ENCODE measurements around the gene B3GALNT2.

Gene B3GALNT2

DNA sequence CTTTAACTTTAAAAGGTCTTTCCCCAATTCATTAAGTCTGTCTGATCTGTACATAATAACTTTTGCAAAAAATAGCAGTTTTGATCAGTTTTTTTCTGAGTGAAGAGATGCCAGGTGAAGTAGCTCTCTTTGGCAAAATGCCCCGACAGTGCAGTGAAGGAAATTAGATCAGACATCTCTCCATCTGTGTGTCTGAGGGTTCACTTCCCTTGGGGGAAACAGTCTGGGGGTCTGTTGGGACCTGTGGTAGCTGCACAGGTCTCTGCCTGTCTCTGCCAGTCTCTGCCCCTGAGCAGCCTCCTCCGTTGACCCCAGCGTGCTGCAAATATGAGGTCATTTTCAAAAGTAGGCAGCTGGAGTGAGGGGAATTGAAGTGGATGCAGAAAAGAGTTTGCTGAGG is 82.5 kb downstream of the B3GALNT2 start:
- H3K36me3 ChIP-seq (ENCODE audit: low read length), result no peaks in the 10 kb centered on the region
- no peaks in the 10 kb centered on the region for H3K9me3 ChIP-seq (ENCODE audit: insufficient read depth, low read length)
- no peaks in the 10 kb centered on the region for H3K9me2 ChIP-seq (replicated peaks; ENCODE audit: insufficient read depth, low read length)
- no peak overlapping the region for H2AFZ ChIP-seq (ENCODE audit: low read depth, low read length, severe bottlenecking)
- H4K20me1 ChIP-seq (ENCODE audit: low read depth, low read length), result no peaks in the 10 kb centered on the region
- no peaks in the 10 kb centered on the region for H3K79me2 ChIP-seq (ENCODE audit: insufficient read depth, low read length)
- H3F3A ChIP-seq (ENCODE audit: insufficient read depth), result no peaks in the 10 kb centered on the region
- TF ChIP-seq, protein P1, sequence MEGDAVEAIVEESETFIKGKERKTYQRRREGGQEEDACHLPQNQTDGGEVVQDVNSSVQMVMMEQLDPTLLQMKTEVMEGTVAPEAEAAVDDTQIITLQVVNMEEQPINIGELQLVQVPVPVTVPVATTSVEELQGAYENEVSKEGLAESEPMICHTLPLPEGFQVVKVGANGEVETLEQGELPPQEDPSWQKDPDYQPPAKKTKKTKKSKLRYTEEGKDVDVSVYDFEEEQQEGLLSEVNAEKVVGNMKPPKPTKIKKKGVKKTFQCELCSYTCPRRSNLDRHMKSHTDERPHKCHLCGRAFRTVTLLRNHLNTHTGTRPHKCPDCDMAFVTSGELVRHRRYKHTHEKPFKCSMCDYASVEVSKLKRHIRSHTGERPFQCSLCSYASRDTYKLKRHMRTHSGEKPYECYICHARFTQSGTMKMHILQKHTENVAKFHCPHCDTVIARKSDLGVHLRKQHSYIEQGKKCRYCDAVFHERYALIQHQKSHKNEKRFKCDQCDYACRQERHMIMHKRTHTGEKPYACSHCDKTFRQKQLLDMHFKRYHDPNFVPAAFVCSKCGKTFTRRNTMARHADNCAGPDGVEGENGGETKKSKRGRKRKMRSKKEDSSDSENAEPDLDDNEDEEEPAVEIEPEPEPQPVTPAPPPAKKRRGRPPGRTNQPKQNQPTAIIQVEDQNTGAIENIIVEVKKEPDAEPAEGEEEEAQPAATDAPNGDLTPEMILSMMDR (IDR thresholded peaks at IDR 0.05; ENCODE audit: insufficient read depth, low read length, poor library complexity, severe bottlenecking), result no peak
- TF ChIP-seq EZH2phosphoT487 (conservative IDR thresholded peaks at IDR 0.05; ENCODE audit: low read length), result no peak
- no peak overlapping the region for H3K4me2 ChIP-seq (ENCODE audit: low read depth, low read length, poor library complexity, severe bottlenecking)
- H3K9ac ChIP-seq (ENCODE audit: low read length), result no peak overlapping the region
- H3K27ac ChIP-seq (ENCODE audit: low read depth, low read length), result no peak overlapping the region
- H3K27me3 ChIP-seq (ENCODE audit: low read length), result no peaks in the 10 kb centered on the region
- no peak overlapping the region for H3K4me3 ChIP-seq (ENCODE audit: insufficient read depth, low read length, poor library complexity, severe bottlenecking)

DNA sequence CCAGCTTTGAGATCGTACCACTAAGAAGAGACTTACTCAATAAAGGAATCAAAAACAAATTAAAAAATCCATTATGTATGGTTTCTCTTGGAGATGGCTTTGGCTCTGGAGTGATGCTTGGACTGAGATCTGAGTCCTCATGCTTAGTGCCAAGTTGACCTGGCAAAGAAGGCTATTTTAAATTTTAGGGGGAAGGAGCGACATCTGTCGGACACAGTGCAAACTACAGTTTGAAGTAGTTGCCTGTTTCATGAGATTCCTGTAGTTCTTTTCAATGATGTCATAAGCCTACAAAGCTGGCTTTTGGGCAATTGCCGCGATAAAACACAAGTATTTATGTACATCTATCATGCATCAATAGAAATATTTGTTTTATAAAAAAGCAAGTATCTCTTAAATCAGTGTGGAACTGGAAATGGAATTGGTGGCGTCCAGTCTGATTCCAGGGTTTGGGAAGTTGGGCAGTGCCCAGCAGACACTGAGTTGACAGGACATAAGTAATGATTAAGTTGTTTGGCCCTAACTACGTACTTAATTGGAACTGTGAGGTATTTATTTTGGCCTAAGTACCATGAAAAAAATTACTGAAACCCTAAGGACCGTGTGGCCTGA is 87.1 kb downstream of the B3GALNT2 start:
- H3K27ac ChIP-seq (ENCODE audit: low read depth, low read length), result no peak overlapping the region

DNA sequence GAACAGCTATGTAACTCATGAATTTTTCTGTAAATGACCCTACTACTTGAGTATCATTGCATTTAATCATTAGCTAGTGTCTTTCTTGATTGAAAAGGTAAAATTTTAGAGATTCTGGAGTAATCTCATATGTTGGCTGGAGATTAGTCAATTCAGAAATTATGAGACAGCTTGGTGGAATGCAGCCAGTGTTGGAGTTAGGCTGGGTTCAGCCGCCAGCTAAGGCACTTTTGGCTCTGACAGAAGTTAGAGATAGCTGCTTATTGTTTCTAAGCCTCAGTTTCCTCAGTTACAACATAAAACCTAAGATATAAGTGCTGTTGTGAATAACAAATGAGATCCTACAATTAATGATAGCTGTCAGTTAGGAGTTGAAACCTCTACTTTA is 87.6 kb downstream of the B3GALNT2 start:
- H3K36me3 ChIP-seq (ENCODE audit: low read length), result no peaks in the 10 kb centered on the region
- H2AFZ ChIP-seq (ENCODE audit: low read depth, low read length, severe bottlenecking), result no peak overlapping the region
- TF ChIP-seq, protein P1 (IDR thresholded peaks at IDR 0.05; ENCODE audit: insufficient read depth, low read length, poor library complexity, severe bottlenecking), result no peak
- no peak for TF ChIP-seq EZH2phosphoT487 (conservative IDR thresholded peaks at IDR 0.05; ENCODE audit: low read length)
- H3F3A ChIP-seq (ENCODE audit: insufficient read depth), result peaks cover 11% of the 10 kb centered on the region
- H3K4me3 ChIP-seq (ENCODE audit: insufficient read depth, low read length, poor library complexity, severe bottlenecking), result no peak overlapping the region
- H4K20me1 ChIP-seq (ENCODE audit: low read depth, low read length), result no peaks in the 10 kb centered on the region
- H3K27ac ChIP-seq (ENCODE audit: low read depth, low read length), result no peak overlapping the region
- no peaks in the 10 kb centered on the region for H3K9me3 ChIP-seq (ENCODE audit: insufficient read depth, low read length)
- H3K9me2 ChIP-seq (replicated peaks; ENCODE audit: insufficient read depth, low read length), result no peaks in the 10 kb centered on the region
- H3K79me2 ChIP-seq (ENCODE audit: insufficient read depth, low read length), result no peaks in the 10 kb centered on the region
- H3K9ac ChIP-seq (ENCODE audit: low read length), result no peak overlapping the region
- no peak overlapping the region for H3K4me2 ChIP-seq (ENCODE audit: low read depth, low read length, poor library complexity, severe bottlenecking)
- H3K27me3 ChIP-seq (ENCODE audit: low read length), result no peaks in the 10 kb centered on the region

More for the DNA sequence above, 87.1 kb downstream of the B3GALNT2 start:
- H2AFZ ChIP-seq (ENCODE audit: low read depth, low read length, severe bottlenecking), result no peak overlapping the region
- H3K4me2 ChIP-seq (ENCODE audit: low read depth, low read length, poor library complexity, severe bottlenecking), result no peak overlapping the region
- no peaks in the 10 kb centered on the region for H3K36me3 ChIP-seq (ENCODE audit: low read length)
- no peaks in the 10 kb centered on the region for H3K79me2 ChIP-seq (ENCODE audit: insufficient read depth, low read length)
- no peaks in the 10 kb centered on the region for H3K9me2 ChIP-seq (replicated peaks; ENCODE audit: insufficient read depth, low read length)
- no peaks in the 10 kb centered on the region for H3K9me3 ChIP-seq (ENCODE audit: insufficient read depth, low read length)
- TF ChIP-seq EZH2phosphoT487 (conservative IDR thresholded peaks at IDR 0.05; ENCODE audit: low read length), result no peak
- TF ChIP-seq, protein P1 (IDR thresholded peaks at IDR 0.05; ENCODE audit: insufficient read depth, low read length, poor library complexity, severe bottlenecking), result peak; percentile 85
- H3K9ac ChIP-seq (ENCODE audit: low read length), result no peak overlapping the region
- H3K27me3 ChIP-seq (ENCODE audit: low read length), result no peaks in the 10 kb centered on the region
- H3K4me3 ChIP-seq (ENCODE audit: insufficient read depth, low read length, poor library complexity, severe bottlenecking), result no peak overlapping the region
- H3F3A ChIP-seq (ENCODE audit: insufficient read depth), result peaks cover 11% of the 10 kb centered on the region
- no peaks in the 10 kb centered on the region for H4K20me1 ChIP-seq (ENCODE audit: low read depth, low read length)
